ENCODE results near the gene JAK1. TPM values are rescaled to one million over a fixed set of nuclear protein-coding genes. Genes with fewer than 3 reads are reported as not detected.

The JAK1 gene
- total RNA-seq, 1 experiment from 2014 or later = 73.1 TPM

GRCh38 chr1:64844175-64844574, 122.2 kb downstream of the JAK1 start:
- Mint-ChIP-seq H3K4me1 (ENCODE audit: insufficient read depth, unreplicated experiment) (no peaks in the 10 kb centered on the region), H3K27me3 (ENCODE audit: insufficient read depth, unreplicated experiment) (no peaks in the 10 kb centered on the region), H3K4me3 (ENCODE audit: unreplicated experiment) (no peak overlapping the region), H3K9me3 (ENCODE audit: unreplicated experiment) (no peaks in the 10 kb centered on the region), H3K36me3 (ENCODE audit: insufficient read depth, unreplicated experiment) (peaks cover 67% of the 10 kb centered on the region), H3K27ac (ENCODE audit: low read depth, unreplicated experiment) (no peak overlapping the region)
- no TSS peak for BruUV-seq (replicated peaks)
- intact Hi-C loops (cut with micrococcal nuclease) = no loop called here
- TF ChIP-seq CTCF (IDR thresholded peaks at IDR 0.05; ENCODE audit: unreplicated experiment) = no peak
- CTCF ChIA-PET = interaction anchor here (0.6 to 1.0 kb wide), 2 partner anchors 20 to 356 kb away, joined by 3 to 4 read pairs; no protein-coding TSS in a partner anchor
- DNase-seq (ENCODE audit: unreplicated experiment) = no peak
- POLR2A ChIA-PET = no interaction called here

- no peak for DNase-seq (ENCODE audit: unreplicated experiment)
- H3K27me3 Mint-ChIP-seq (ENCODE audit: insufficient read depth, unreplicated experiment) = no peaks in the 10 kb centered on the region
- no peak overlapping the region for H3K27ac Mint-ChIP-seq (ENCODE audit: low read depth, unreplicated experiment)
- intact Hi-C loops (cut with micrococcal nuclease) = no loop called here
- no peaks in the 10 kb centered on the region for H3K4me1 Mint-ChIP-seq (ENCODE audit: insufficient read depth, unreplicated experiment)
- POLR2A ChIA-PET = no interaction called here
- TF ChIP-seq CTCF (IDR thresholded peaks at IDR 0.05; ENCODE audit: unreplicated experiment) = no peak
- H3K9me3 Mint-ChIP-seq (ENCODE audit: unreplicated experiment) = no peaks in the 10 kb centered on the region
- H3K4me3 Mint-ChIP-seq (ENCODE audit: unreplicated experiment) = no peak overlapping the region
- BruUV-seq (replicated peaks) = no TSS peak
- CTCF ChIA-PET = no interaction called here
- H3K36me3 Mint-ChIP-seq (ENCODE audit: insufficient read depth, unreplicated experiment) = peaks cover 67% of the 10 kb centered on the region
These were observed 122.7 kb downstream of the JAK1 start for GRCh38 chr1:64843675-64844074.

- DNase-seq (ENCODE audit: unreplicated experiment) = no peak
- POLR2A ChIA-PET = no interaction called here
- CTCF ChIA-PET = no interaction called here
- no peak overlapping the region for H3K27ac Mint-ChIP-seq (ENCODE audit: low read depth, unreplicated experiment)
- H3K27me3 Mint-ChIP-seq (ENCODE audit: insufficient read depth, unreplicated experiment) = no peaks in the 10 kb centered on the region
- BruUV-seq (replicated peaks) = no TSS peak
- no peaks in the 10 kb centered on the region for H3K4me1 Mint-ChIP-seq (ENCODE audit: insufficient read depth, unreplicated experiment)
- peaks cover 66% of the 10 kb centered on the region for H3K36me3 Mint-ChIP-seq (ENCODE audit: insufficient read depth, unreplicated experiment)
- no peak for TF ChIP-seq CTCF (IDR thresholded peaks at IDR 0.05; ENCODE audit: unreplicated experiment)
- no peak overlapping the region for H3K4me3 Mint-ChIP-seq (ENCODE audit: unreplicated experiment)
- intact Hi-C loops (cut with micrococcal nuclease) = no loop called here
- H3K9me3 Mint-ChIP-seq (ENCODE audit: unreplicated experiment) = no peaks in the 10 kb centered on the region
These were observed 124.1 kb downstream of the JAK1 start for GRCh38 chr1:64842224-64842623.

GRCh38 chr1:64841330-64842065, 124.9 kb downstream of the JAK1 start:
- Mint-ChIP-seq H3K9me3 (ENCODE audit: unreplicated experiment) (no peaks in the 10 kb centered on the region), H3K36me3 (ENCODE audit: insufficient read depth, unreplicated experiment) (peaks cover 65% of the 10 kb centered on the region), H3K4me1 (ENCODE audit: insufficient read depth, unreplicated experiment) (no peaks in the 10 kb centered on the region), H3K27ac (ENCODE audit: low read depth, unreplicated experiment) (no peak overlapping the region), H3K4me3 (ENCODE audit: unreplicated experiment) (no peak overlapping the region), H3K27me3 (ENCODE audit: insufficient read depth, unreplicated experiment) (no peaks in the 10 kb centered on the region)
- no TSS peak for BruUV-seq (replicated peaks)
- no peak for DNase-seq (ENCODE audit: unreplicated experiment)
- TF ChIP-seq CTCF (IDR thresholded peaks at IDR 0.05; ENCODE audit: unreplicated experiment) = no peak
- intact Hi-C loops (cut with micrococcal nuclease) = no loop called here
- ChIA-PET CTCF (interaction anchor here (0.6 to 0.9 kb wide), 2 partner anchors 17 to 573 kb away, joined by 3 to 5 read pairs; no protein-coding TSS in a partner anchor), POLR2A (interaction anchor here (0.6 to 2.1 kb wide), 2 partner anchors 13 to 220 kb away, joined by 3 to 4 read pairs; no protein-coding TSS in a partner anchor)

Data from MCF 10A (cell line).